Calu3 (cell line): Measurements from ENCODE around the gene SHH. TPM values are rescaled to one million over a fixed set of nuclear protein-coding genes. Genes with fewer than 3 reads are reported as not detected.
A peak's percentile ranks its signal among the peaks of the same experiment; 100 is the strongest.

Source experiments
- BruUV-seq: library from RNA; stranded (reverse); fragments of 400-500 nt; replicated peaks from 2 replicates; lab custom pipeline; 2021; lab: Mats Ljungman, UMichigan
- CTCF ChIA-PET: fragments of 300-600 bp; sonication (Branson Sonifier 250); formaldehyde crosslinking; loops from one replicate; lab custom pipeline; 2022; ENCODE audit warnings: antibody characterized with exemption; lab: Charles Lee
- DNase-seq: peaks from one replicate; pipeline ENCODE4 v3.0.0; 2022
- H3K27ac Mint-ChIP-seq: one replicate; pipeline ENCODE4 v1.8.0; 2022; ENCODE audit warnings: mixed read lengths; ENCODE audit not compliant: unreplicated experiment
- H3K27me3 Mint-ChIP-seq: one replicate; pipeline ENCODE4 v1.8.0; 2022; ENCODE audit warnings: mixed read lengths; ENCODE audit not compliant: unreplicated experiment
- H3K36me3 Mint-ChIP-seq: one replicate; pipeline ENCODE4 v1.8.0; 2022; ENCODE audit warnings: mild to moderate bottlenecking, moderate library complexity, mixed read lengths; ENCODE audit not compliant: insufficient read depth, unreplicated experiment
- H3K4me1 Mint-ChIP-seq: one replicate; pipeline ENCODE4 v1.8.0; 2022; ENCODE audit warnings: mild to moderate bottlenecking, low read depth, mixed read lengths; ENCODE audit not compliant: unreplicated experiment
- H3K4me3 Mint-ChIP-seq: one replicate; pipeline ENCODE4 v1.8.0; 2022; ENCODE audit warnings: mild to moderate bottlenecking, low read depth, moderate library complexity, mixed read lengths; ENCODE audit not compliant: unreplicated experiment
- H3K9me3 Mint-ChIP-seq: one replicate; pipeline ENCODE4 v1.8.0; 2022; ENCODE audit warnings: low read depth, mixed read lengths; ENCODE audit not compliant: unreplicated experiment
- CTCF ChIP-seq: fragments of 200-600 bp; IDR thresholded peaks from one replicate; pipeline ENCODE4 v1.8.0; 2022; ENCODE audit warnings: antibody characterized with exemption; ENCODE audit not compliant: unreplicated experiment
- intact Hi-C: fragments of 100-400 bp; cut with micrococcal nuclease; formaldehyde crosslinking; loops from one replicate; pipeline ENCODE4 v1.10.0; 2022; ENCODE audit not compliant: unreplicated experiment
- total RNA-seq: library from RNA; stranded (reverse); gene quantifications from 2 replicates; pipeline ENCODE4 v1.2.3, GENCODE V29; 2022

SHH gene
- total RNA-seq, 1 experiment from 2014 or later: 1.1 TPM

DNA sequence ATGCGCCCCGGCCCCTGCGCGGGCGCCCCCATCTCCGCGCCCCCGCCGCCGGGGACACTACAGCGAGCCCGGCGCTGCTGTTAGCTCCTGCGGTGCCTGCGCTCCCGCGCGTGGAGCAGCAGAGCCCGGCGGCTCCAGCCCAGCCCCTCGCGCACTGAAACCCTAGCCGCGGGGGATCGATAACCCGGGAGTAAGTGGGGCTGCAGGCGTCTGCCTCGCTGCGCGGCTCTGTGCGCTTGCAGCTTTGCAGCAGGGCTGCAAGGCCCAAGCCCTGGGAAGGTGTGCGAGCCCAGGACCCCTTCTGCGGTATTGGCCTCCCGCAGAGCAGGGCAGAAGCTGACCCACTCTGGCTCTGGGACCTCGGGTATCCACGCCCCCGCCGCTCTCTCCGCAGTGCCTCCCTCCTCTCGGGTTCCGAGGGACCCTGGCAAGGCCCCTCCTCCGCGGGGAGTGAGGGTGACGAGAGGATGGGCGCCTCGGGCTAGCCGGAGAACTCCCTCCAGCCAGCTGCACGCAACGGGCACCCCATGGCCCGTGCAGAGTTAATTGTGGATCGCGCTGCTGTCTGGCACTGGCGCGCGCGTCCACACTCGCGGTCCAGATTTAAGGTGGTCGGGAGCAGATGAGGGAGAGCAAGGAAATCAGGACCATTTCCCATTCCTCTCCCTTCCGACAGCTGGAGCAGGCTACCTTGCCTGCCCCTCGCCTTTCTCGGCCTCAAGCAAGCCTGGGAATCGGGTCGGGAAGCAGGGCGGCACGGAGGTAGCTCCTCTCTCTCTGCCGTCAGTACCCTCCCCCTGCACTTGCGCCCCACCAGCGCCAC lies 2.1 kb downstream of the SHH start:
- CTCF ChIA-PET: no interaction called here
- DNase-seq: no peak
- Mint-ChIP-seq H3K36me3 (peaks cover 18% of the 10 kb centered on the region), H3K9me3 (no peaks in the 10 kb centered on the region), H3K27me3 (peaks cover 56% of the 10 kb centered on the region), H3K4me1 (peaks cover 40% of the 10 kb centered on the region), H3K27ac (no peak overlapping the region), H3K4me3 (peak overlapping the region; percentile 92)
- BruUV-seq: no TSS peak
- no peak for TF ChIP-seq CTCF
- intact Hi-C loops: loop anchor here (10.0 kb wide), 1 partner anchor 955 kb away; no protein-coding TSS in a partner anchor

GRCh38 chr7:155809332-155809946 lies 2.8 kb downstream of the SHH start:
- Mint-ChIP-seq H3K9me3 (no peaks in the 10 kb centered on the region), H3K36me3 (peaks cover 18% of the 10 kb centered on the region), H3K4me1 (peaks cover 39% of the 10 kb centered on the region), H3K4me3 (peak overlapping the region; percentile 92), H3K27ac (peak overlapping the region; percentile 43), H3K27me3 (peaks cover 55% of the 10 kb centered on the region)
- no peak for TF ChIP-seq CTCF
- no peak for DNase-seq
- CTCF ChIA-PET: no interaction called here
- intact Hi-C loops: no loop called here
- BruUV-seq: no TSS peak

- TF ChIP-seq CTCF: no peak
- intact Hi-C loops: no loop called here
- Mint-ChIP-seq H3K27ac (peak overlapping the region; percentile 43), H3K36me3 (peaks cover 21% of the 10 kb centered on the region), H3K27me3 (peaks cover 48% of the 10 kb centered on the region), H3K4me1 (peaks cover 39% of the 10 kb centered on the region), H3K4me3 (peak overlapping the region; percentile 92), H3K9me3 (no peaks in the 10 kb centered on the region)
- BruUV-seq: no TSS peak
- peak; percentile 46 for DNase-seq
- CTCF ChIA-PET: interaction anchor here (0.9 kb wide), 1 partner anchor 22 kb away, joined by 4 read pairs; no protein-coding TSS in a partner anchor
Measured at GRCh38 chr7:155808549-155809331, 3.5 kb downstream of the SHH start.

GRCh38 chr7:155807789-155808548 lies 4.3 kb downstream of the SHH start:
- no peak for TF ChIP-seq CTCF
- intact Hi-C loops: no loop called here
- no peaks in the 10 kb centered on the region for H3K9me3 Mint-ChIP-seq
- no peak for DNase-seq
- peaks cover 41% of the 10 kb centered on the region for H3K27me3 Mint-ChIP-seq
- no TSS peak for BruUV-seq
- CTCF ChIA-PET: interaction anchor here (0.9 kb wide), 1 partner anchor 21 kb away, joined by 4 read pairs; no protein-coding TSS in a partner anchor
- no peak overlapping the region for H3K27ac Mint-ChIP-seq
- H3K36me3 Mint-ChIP-seq: peaks cover 22% of the 10 kb centered on the region
- peaks cover 35% of the 10 kb centered on the region for H3K4me1 Mint-ChIP-seq
- H3K4me3 Mint-ChIP-seq: peak overlapping the region; percentile 92
